ENCODE data around the gene ERCC8.

DNA sequence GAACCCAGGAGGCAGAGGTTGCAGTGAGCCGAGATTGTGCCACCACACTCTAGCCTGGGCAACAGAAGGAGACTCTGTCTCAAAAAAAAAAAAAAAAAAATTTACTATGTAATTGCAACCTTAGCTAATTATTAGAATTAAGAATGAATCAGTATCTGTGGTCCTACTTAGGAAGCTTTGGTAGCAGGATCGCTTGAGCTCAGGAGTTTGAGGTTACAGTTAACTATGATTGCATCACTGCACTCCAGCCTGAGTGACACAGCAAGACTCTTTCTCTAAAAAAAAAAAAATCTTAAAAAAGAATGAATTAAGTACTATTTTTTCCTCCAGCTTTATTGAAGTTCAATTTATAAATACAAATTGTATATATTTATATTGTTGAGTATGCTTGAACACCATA, 16.8 kb upstream of the ERCC8 start:
- TF ChIP-seq, protein P1, sequence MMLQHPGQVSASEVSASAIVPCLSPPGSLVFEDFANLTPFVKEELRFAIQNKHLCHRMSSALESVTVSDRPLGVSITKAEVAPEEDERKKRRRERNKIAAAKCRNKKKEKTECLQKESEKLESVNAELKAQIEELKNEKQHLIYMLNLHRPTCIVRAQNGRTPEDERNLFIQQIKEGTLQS (IDR thresholded peaks at IDR 0.05; ENCODE audit: borderline replicate concordance, extremely low read depth, low read depth, low read length): no peak
- TF ChIP-seq TAF1 (IDR thresholded peaks at IDR 0.05; ENCODE audit: borderline replicate concordance, low read depth, low read length): no peak
- no peak for TF ChIP-seq REST (IDR thresholded peaks at IDR 0.05; ENCODE audit: low read depth, low read length)
- TF ChIP-seq PML (IDR thresholded peaks at IDR 0.05; ENCODE audit: low read length): no peak
- no peak for TF ChIP-seq CBX5 (IDR thresholded peaks at IDR 0.05; ENCODE audit: low read depth)
- TF ChIP-seq POLR2A (IDR thresholded peaks at IDR 0.05; ENCODE audit: low read depth, low read length): no peak
- TF ChIP-seq, protein P2, sequence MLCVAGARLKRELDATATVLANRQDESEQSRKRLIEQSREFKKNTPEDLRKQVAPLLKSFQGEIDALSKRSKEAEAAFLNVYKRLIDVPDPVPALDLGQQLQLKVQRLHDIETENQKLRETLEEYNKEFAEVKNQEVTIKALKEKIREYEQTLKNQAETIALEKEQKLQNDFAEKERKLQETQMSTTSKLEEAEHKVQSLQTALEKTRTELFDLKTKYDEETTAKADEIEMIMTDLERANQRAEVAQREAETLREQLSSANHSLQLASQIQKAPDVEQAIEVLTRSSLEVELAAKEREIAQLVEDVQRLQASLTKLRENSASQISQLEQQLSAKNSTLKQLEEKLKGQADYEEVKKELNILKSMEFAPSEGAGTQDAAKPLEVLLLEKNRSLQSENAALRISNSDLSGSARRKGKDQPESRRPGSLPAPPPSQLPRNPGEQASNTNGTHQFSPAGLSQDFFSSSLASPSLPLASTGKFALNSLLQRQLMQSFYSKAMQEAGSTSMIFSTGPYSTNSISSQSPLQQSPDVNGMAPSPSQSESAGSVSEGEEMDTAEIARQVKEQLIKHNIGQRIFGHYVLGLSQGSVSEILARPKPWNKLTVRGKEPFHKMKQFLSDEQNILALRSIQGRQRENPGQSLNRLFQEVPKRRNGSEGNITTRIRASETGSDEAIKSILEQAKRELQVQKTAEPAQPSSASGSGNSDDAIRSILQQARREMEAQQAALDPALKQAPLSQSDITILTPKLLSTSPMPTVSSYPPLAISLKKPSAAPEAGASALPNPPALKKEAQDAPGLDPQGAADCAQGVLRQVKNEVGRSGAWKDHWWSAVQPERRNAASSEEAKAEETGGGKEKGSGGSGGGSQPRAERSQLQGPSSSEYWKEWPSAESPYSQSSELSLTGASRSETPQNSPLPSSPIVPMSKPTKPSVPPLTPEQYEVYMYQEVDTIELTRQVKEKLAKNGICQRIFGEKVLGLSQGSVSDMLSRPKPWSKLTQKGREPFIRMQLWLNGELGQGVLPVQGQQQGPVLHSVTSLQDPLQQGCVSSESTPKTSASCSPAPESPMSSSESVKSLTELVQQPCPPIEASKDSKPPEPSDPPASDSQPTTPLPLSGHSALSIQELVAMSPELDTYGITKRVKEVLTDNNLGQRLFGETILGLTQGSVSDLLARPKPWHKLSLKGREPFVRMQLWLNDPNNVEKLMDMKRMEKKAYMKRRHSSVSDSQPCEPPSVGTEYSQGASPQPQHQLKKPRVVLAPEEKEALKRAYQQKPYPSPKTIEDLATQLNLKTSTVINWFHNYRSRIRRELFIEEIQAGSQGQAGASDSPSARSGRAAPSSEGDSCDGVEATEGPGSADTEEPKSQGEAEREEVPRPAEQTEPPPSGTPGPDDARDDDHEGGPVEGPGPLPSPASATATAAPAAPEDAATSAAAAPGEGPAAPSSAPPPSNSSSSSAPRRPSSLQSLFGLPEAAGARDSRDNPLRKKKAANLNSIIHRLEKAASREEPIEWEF (IDR thresholded peaks at IDR 0.05; ENCODE audit: insufficient replicate concordance, low read depth, low read length): no peak
- no peak for TF ChIP-seq PAX5 (IDR thresholded peaks at IDR 0.05; ENCODE audit: borderline replicate concordance, low read depth, low read length)
- TF ChIP-seq, protein P3, sequence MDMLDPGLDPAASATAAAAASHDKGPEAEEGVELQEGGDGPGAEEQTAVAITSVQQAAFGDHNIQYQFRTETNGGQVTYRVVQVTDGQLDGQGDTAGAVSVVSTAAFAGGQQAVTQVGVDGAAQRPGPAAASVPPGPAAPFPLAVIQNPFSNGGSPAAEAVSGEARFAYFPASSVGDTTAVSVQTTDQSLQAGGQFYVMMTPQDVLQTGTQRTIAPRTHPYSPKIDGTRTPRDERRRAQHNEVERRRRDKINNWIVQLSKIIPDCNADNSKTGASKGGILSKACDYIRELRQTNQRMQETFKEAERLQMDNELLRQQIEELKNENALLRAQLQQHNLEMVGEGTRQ (IDR thresholded peaks at IDR 0.05; ENCODE audit: borderline replicate concordance, low read depth, low read length): no peak
